Erythroblast (primary cell): ENCODE measurements around the gene CES1.

Experiments
- GATA1 ChIP-seq: IDR thresholded peaks from 2 replicates; pipeline ENCODE4 v1.6.1; 2011; ENCODE audit warnings: low read depth, mild to moderate bottlenecking, control low read depth, low read length, moderate library complexity
- POLR2A ChIP-seq: IDR thresholded peaks from 2 replicates; pipeline ENCODE4 v1.6.1; 2011; ENCODE audit warnings: mild to moderate bottlenecking, low read length

DNA sequence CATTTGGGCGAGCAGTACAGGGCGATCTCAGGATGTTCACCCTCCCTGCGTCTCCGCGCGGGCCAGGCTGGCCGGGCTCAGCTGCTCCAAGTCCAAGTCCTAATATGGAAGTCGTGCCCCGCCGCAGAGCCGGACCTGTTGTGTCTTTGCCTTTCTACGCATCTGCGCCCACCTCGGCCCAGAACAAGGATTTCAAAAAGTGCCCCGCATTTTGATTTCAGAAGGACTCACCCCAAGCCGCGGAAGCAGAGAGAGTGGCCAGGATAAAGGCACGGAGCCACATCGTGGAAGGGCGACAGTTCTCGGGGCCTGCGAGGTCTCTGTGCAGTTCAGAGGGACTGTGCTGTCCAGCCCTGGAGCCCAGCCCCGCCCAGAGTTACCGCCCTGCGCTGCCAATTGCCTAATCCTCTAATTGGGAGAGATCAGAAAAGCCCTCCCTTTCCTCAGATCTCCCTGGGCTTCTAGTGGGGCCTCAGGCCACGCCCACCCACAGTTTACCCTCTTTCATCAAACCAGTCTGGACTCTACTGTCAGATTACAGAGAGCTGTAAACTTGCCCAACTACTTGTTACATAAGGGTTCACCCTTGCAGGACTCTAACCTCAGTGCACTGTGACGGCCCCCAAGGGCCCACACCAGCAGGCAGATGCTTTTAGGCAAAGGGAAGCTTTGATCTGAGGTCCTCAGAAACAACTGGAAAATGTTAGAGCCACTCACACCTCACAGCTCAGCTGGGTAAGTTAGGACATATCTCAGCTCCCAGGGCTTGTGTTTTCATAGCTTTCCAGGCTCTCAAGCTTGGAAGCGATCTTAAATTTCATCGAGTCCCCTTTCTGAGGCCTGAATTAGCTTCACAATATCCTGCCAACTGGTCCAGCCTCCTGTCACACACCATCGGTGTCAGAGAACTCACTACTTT lies at the start of gene CES1:
- TF ChIP-seq POLR2A (no peak), GATA1 (no peak)
